ENCODE results near the gene KCND2. TPM values are rescaled to one million over a fixed set of nuclear protein-coding genes. Genes with fewer than 3 reads are reported as not detected.

The KCND2 gene
- total and polyA plus RNA-seq, 2 of the 8 experiments (the other 6 are each of a cell fraction or from before 2014, with no cell fraction given): 4.6 to 7.7 TPM

DNA sequence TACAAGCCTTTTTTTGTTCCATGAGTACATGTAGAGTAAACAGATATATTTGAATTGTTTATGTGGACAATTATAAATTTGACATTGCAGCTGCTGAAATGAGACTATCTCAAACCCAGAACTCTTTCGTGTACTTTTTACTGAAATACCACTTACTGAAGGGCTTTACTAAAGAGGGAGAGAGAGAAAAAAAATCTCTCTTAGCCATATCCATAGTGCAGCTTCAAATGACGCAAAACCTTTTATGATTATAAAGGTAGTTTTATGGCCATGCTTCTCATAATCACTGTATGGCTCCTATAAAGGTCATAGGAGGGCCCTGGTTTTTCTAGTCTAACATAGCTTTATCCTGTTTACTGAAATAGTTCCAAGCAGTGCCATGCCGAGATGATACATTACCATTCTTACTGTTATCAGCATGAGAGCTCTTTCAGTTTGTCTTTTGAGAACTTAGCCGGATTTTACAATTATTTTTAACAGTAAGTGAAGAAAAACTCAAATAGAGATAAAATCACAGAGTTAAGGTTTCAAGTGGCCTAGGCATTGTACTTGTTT lies 35.1 kb downstream of the KCND2 start:
- Histone ChIP-seq H4K91ac (replicated peaks; ENCODE audit: insufficient read length, low read length) (no peak overlapping the region), H3K79me1 (ENCODE audit: low read depth, low read length) (no peaks in the 10 kb centered on the region), H3K23me2 (ENCODE audit: low read depth, low read length) (no peaks in the 10 kb centered on the region), H3K9ac (replicated peaks in 1 of 4; ENCODE audit: extremely low read depth in 1 of 4, low read depth in 3 of 4, low read length in 3 of 4) (no peak overlapping the region), H3K14ac (ENCODE audit: insufficient read length) (no peak overlapping the region), H3K27ac (ENCODE audit: low read depth, low read length) (no peak overlapping the region), H2BK5ac (ENCODE audit: low read depth, low read length) (no peak overlapping the region), H2BK12ac (ENCODE audit: low read depth, low read length) (no peak overlapping the region), H3K79me2 (ENCODE audit: control insufficient read depth in 1 of 2, insufficient read depth in 2 of 2, low read length in 2 of 2) (no peaks in the 10 kb centered on the region), H3K27me3 (replicated peaks in 1 of 4; ENCODE audit: control insufficient read depth in 3 of 4, extremely low read depth in 1 of 4, insufficient read depth in 3 of 4, low read length in 3 of 4) (no peaks in the 10 kb centered on the region), H3K18ac (ENCODE audit: extremely low read depth, low read length) (no peak overlapping the region), H2BK15ac (ENCODE audit: low read length) (no peak overlapping the region), H3K4me3 (ENCODE audit: extremely low read depth in 1 of 4, insufficient read depth in 2 of 4, low read depth in 3 of 4, low read length in 4 of 4) (no peak overlapping the region), H4K5ac (ENCODE audit: insufficient read length, low read depth, low read length) (no peak overlapping the region), H2AK5ac (ENCODE audit: low read depth, low read length) (no peak overlapping the region), H4K8ac (ENCODE audit: extremely low read depth, insufficient read depth, low read length) (no peak overlapping the region), H3K56ac (replicated peaks; ENCODE audit: insufficient read length, low read depth, low read length) (no peak overlapping the region), H3K9me3 (ENCODE audit: insufficient read depth in 2 of 2, low read depth in 1 of 2, low read length in 1 of 2) (no peaks in the 10 kb centered on the region), H3K23ac (ENCODE audit: insufficient read length) (no peak overlapping the region), H2BK120ac (replicated peaks; ENCODE audit: low read depth, low read length) (no peak overlapping the region), H3K4ac (replicated peaks; ENCODE audit: insufficient read length, low read depth, low read length) (no peak overlapping the region), H3K4me1 (replicated peaks in 1 of 4; ENCODE audit: control insufficient read depth in 3 of 4, insufficient read depth in 4 of 4, low read length in 3 of 4) (peaks cover 0 to 7% (median 0%) of the 10 kb centered on the region in 4 experiments; a peak in 1 of 7 replicates), H4K20me1 (replicated peaks in 1 of 2; ENCODE audit: control insufficient read depth in 1 of 2, insufficient read depth in 2 of 2, low read length in 2 of 2) (no peaks in the 10 kb centered on the region), H3K4me2 (ENCODE audit: insufficient read depth in 1 of 2, low read depth in 2 of 2, low read length in 2 of 2) (no peak overlapping the region), H3K36me3 (ENCODE audit: control insufficient read depth in 2 of 4, insufficient read depth in 4 of 4, low read length in 3 of 4) (no peaks in the 10 kb centered on the region), H2AFZ (ENCODE audit: low read length) (no peak overlapping the region), H2BK20ac (ENCODE audit: low read length) (no peak overlapping the region)
- CTCF ChIA-PET (ENCODE audit: partially characterized antibody): interaction anchor here (0.6 to 1.4 kb wide), 4 partner anchors 29 to 247 kb away, joined by 3 to 4 read pairs (median 3); no protein-coding TSS in a partner anchor
- WGBS, 2 experiments (ENCODE audit: extremely low coverage in 1 of 2, insufficient coverage in 1 of 2, insufficient read length in 1 of 2, insufficient replicate concordance in 2 of 2, low coverage in 1 of 2, low lambda C conversion rate in 2 of 2, missing lambda C conversion rate in 1 of 2): 85% methylated on average over 4 of the region's 4 CpGs; no CpG with 5 or more reads in 1 of the 2 experiments
- FAIRE-seq (no peak), DNase-seq (ENCODE audit: low read depth in 1 of 2, low spot score in 2 of 2) (no peak)
- TF ChIP-seq, protein P1, sequence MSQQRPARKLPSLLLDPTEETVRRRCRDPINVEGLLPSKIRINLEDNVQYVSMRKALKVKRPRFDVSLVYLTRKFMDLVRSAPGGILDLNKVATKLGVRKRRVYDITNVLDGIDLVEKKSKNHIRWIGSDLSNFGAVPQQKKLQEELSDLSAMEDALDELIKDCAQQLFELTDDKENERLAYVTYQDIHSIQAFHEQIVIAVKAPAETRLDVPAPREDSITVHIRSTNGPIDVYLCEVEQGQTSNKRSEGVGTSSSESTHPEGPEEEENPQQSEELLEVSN (IDR thresholded peaks at IDR 0.05): no peak
- TF ChIP-seq, protein P2, sequence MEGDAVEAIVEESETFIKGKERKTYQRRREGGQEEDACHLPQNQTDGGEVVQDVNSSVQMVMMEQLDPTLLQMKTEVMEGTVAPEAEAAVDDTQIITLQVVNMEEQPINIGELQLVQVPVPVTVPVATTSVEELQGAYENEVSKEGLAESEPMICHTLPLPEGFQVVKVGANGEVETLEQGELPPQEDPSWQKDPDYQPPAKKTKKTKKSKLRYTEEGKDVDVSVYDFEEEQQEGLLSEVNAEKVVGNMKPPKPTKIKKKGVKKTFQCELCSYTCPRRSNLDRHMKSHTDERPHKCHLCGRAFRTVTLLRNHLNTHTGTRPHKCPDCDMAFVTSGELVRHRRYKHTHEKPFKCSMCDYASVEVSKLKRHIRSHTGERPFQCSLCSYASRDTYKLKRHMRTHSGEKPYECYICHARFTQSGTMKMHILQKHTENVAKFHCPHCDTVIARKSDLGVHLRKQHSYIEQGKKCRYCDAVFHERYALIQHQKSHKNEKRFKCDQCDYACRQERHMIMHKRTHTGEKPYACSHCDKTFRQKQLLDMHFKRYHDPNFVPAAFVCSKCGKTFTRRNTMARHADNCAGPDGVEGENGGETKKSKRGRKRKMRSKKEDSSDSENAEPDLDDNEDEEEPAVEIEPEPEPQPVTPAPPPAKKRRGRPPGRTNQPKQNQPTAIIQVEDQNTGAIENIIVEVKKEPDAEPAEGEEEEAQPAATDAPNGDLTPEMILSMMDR (IDR thresholded peaks at IDR 0.05; ENCODE audit: control extremely low read depth in 1 of 3, insufficient read depth in 1 of 3, low read depth in 1 of 3, low read length in 3 of 3): no peak
- TF ChIP-seq BACH1 (IDR thresholded peaks at IDR 0.05; ENCODE audit: low read length) (no peak), NRF1 (IDR thresholded peaks at IDR 0.05; ENCODE audit: low read depth, low read length) (no peak), CBX8 (IDR thresholded peaks at IDR 0.05; ENCODE audit: borderline replicate concordance, low read depth, low read length) (no peak), CEBPB (IDR thresholded peaks at IDR 0.05; ENCODE audit: low read depth, low read length) (no peak), SIX5 (IDR thresholded peaks at IDR 0.05; ENCODE audit: low read depth, low read length) (no peak), JUND (IDR thresholded peaks at IDR 0.05; ENCODE audit: low read length) (no peak), EP300 (IDR thresholded peaks at IDR 0.05; ENCODE audit: borderline replicate concordance in 1 of 2, low read depth in 2 of 2, low read length in 2 of 2) (no peak)
- POLR2A ChIA-PET (ENCODE audit: partially characterized antibody): no interaction called here
